T-helper 1 cell (primary cell): ENCODE data around the gene RAB11FIP4.
"Not testable (repeated sequence)": the region's sequence is repeated elsewhere in the genome, so short reads cannot be mapped to it uniquely, and the experiment has no call there.

Experiments used
- DNase-seq, 5 donors: peaks; one replicate each; pipeline ENCODE4 v3.0.0-alpha.2; 2012 to 2020
- total RNA-seq, 4 donors: gene quantifications; one replicate each; lab custom pipeline; 2026; lab: John Stamatoyannopoulos, UW

The RAB11FIP4 gene
- total RNA-seq: 92.1 to 143 (median 128) reads per million in 4 donors

GRCh38 chr17:31391496-31391949, at the start of gene RAB11FIP4:
TSS of gene RAB11FIP4 (plus strand) at chr17:31391675. CDS start at chr17:31391853, 178 bp downstream.
- no peak for DNase-seq

- not testable (repeated sequence) for DNase-seq
Measured at GRCh38 chr17:31345191-31345747, 46.2 kb upstream of the RAB11FIP4 start.

- DNase-seq: no peak
Measured at GRCh38 chr17:31349454-31349853, 42.0 kb upstream of the RAB11FIP4 start.

GRCh38 chr17:31355935-31356334, 35.5 kb upstream of the RAB11FIP4 start:
- no peak for DNase-seq

GRCh38 chr17:31357091-31357490, 34.4 kb upstream of the RAB11FIP4 start:
- no peak for DNase-seq

GRCh38 chr17:31357839-31358394, 33.6 kb upstream of the RAB11FIP4 start:
- DNase-seq: no peak

GRCh38 chr17:31364012-31364411, 27.5 kb upstream of the RAB11FIP4 start:
- DNase-seq: no peak

GRCh38 chr17:31366088-31366487, 25.4 kb upstream of the RAB11FIP4 start:
- DNase-seq: no peak

- no peak for DNase-seq
Measured at GRCh38 chr17:31369266-31369665, 22.2 kb upstream of the RAB11FIP4 start.

- no peak for DNase-seq
Measured at GRCh38 chr17:31371511-31372097, 19.9 kb upstream of the RAB11FIP4 start.

GRCh38 chr17:31373150-31374093, 18.1 kb upstream of the RAB11FIP4 start:
- DNase-seq: peak in 1 of 5 donors; percentile 68

- DNase-seq: no peak
Measured at GRCh38 chr17:31374094-31374447, 17.4 kb upstream of the RAB11FIP4 start.

- no peak for DNase-seq
Measured at GRCh38 chr17:31374503-31374902, 17.0 kb upstream of the RAB11FIP4 start.

- no peak for DNase-seq
Measured at GRCh38 chr17:31378638-31379037, 12.8 kb upstream of the RAB11FIP4 start.

- DNase-seq: no peak
Measured at GRCh38 chr17:31379597-31380205, 11.8 kb upstream of the RAB11FIP4 start.

GRCh38 chr17:31381165-31381668, 10.3 kb upstream of the RAB11FIP4 start:
- DNase-seq: no peak

- DNase-seq: not testable (repeated sequence)
Measured at GRCh38 chr17:31382668-31383275, 8.7 kb upstream of the RAB11FIP4 start.

- DNase-seq: not testable (repeated sequence)
Measured at GRCh38 chr17:31383488-31383887, 8.0 kb upstream of the RAB11FIP4 start.

- no peak for DNase-seq
Measured at GRCh38 chr17:31385428-31386285, 5.8 kb upstream of the RAB11FIP4 start.

GRCh38 chr17:31386542-31387075, 4.9 kb upstream of the RAB11FIP4 start:
- DNase-seq: no peak

- DNase-seq: no peak
Measured at GRCh38 chr17:31387438-31387837, 4.0 kb upstream of the RAB11FIP4 start.
